Measurements from ENCODE around the gene SEPTIN6.

GRCh38 chrX:119706616-119707015 is 13.6 kb upstream of the SEPTIN6 start:
- TF ChIP-seq CTCF (conservative IDR thresholded peaks at IDR 0.05; ENCODE audit: low read depth, low read length) (no peak), SMC3 (IDR thresholded peaks at IDR 0.05; ENCODE audit: low read depth, low read length) (no peak), POLR2A (IDR thresholded peaks at IDR 0.05; ENCODE audit: low read depth, low read length) (no peak), RAD21 (IDR thresholded peaks at IDR 0.05; ENCODE audit: low read length) (no peak), CEBPB (IDR thresholded peaks at IDR 0.05; ENCODE audit: low read depth, low read length) (no peak), RCOR1 (IDR thresholded peaks at IDR 0.05; ENCODE audit: insufficient replicate concordance, low read length) (no peak), NFE2L2 (IDR thresholded peaks at IDR 0.05; ENCODE audit: low read depth, low read length) (no peak)

All from IMR-90 (cell line).